Endothelial cell of umbilical vein (primary cell): Measurements from ENCODE around the gene EHMT1.
"Not testable (repeated sequence)": the region's sequence is repeated elsewhere in the genome, so short reads cannot be mapped to it uniquely, and the experiment has no call there.

Source experiments
- POLR2AphosphoS5 ChIP-seq: IDR thresholded peaks from 2 replicates; pipeline ENCODE4 v1.6.1; 2012; ENCODE audit warnings: low read depth, mild to moderate bottlenecking, control low read depth, low read length, moderate library complexity; ENCODE audit not compliant: insufficient read depth
- TF ChIP-seq, protein P1 (sequence below): IDR thresholded peaks from 2 replicates; pipeline ENCODE4 v1.6.1; 2011; ENCODE audit not compliant: insufficient read depth, insufficient read length

DNA sequence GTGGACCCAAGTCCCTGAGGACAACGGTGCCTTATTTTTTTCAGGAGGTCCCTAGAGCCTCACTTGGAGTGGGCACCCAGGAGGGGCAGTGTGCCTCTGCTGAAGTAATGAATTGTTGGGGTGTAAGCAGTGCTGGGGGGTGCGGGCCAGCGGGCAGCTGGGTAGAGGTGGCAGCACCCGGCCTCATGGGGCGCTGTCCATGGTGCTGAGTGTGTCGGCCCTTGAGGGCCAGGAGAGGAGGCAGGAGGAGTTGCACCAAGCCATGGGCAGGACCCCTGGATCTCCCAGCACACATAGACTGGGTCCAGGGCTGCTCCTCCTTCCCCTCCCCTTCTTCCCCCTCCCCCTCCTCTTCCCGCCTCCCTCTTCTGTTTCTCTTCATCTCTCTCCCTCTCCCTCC is 265.7 kb downstream of the EHMT1 start:
- TF ChIP-seq, protein P1, sequence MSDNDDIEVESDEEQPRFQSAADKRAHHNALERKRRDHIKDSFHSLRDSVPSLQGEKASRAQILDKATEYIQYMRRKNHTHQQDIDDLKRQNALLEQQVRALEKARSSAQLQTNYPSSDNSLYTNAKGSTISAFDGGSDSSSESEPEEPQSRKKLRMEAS, result not testable (repeated sequence)
- not testable (repeated sequence) for TF ChIP-seq POLR2AphosphoS5
